Body of pancreas (tissue), 4 donors: ENCODE results near the gene NDUFV1. TPM values are rescaled to one million over a fixed set of nuclear protein-coding genes. Genes with fewer than 3 reads are reported as not detected.
A peak's percentile ranks its signal among the peaks of the same experiment; 100 is the strongest.
"Not testable (repeated sequence)": the region's sequence is repeated elsewhere in the genome, so short reads cannot be mapped to it uniquely, and the experiment has no call there.

Experiments used
- ATAC-seq: fragments of 150-250 bp; one replicate; pipeline ENCODE4 v1.9.1; 2016
- DNase-seq, 4 donors: peaks; one replicate each; pipeline ENCODE4 v3.0.0-alpha.2; 2019
- H3K27ac ChIP-seq, 4 donors: fragments of 200-600 bp; sonication (generic); 1 replicate in 3 of 4; 2 replicates in 1 of 4; pipeline versions ENCODE4 v1.5.1 to v1.6.1; 2016 to 2019; ENCODE audit warnings: mild to moderate bottlenecking in 1 of 4, mixed read lengths in 1 of 4, moderate library complexity in 1 of 4
- H3K27me3 ChIP-seq, 2 donors: fragments of 200-600 bp; sonication (generic); one replicate each; pipeline ENCODE4 v1.6.0; 2016; ENCODE audit warnings: mild to moderate bottlenecking in 1 of 2
- H3K36me3 ChIP-seq, 2 donors: fragments of 200-600 bp; sonication (generic); replicated peaks in 1 of 2; 2 replicates each; pipeline ENCODE4 v1.5.1; 2016; ENCODE audit warnings: low read depth in 2 of 2; ENCODE audit not compliant: insufficient read depth in 1 of 2
- H3K4me1 ChIP-seq: fragments of 200-600 bp; sonication (generic); one replicate; pipeline ENCODE4 v1.6.0; 2016
- H3K4me3 ChIP-seq, 2 donors: fragments of 200-600 bp; sonication (generic); 1 replicate in 1 of 2; 2 replicates in 1 of 2; pipeline ENCODE4 v1.5.1; 2016 to 2019
- H3K9me3 ChIP-seq, 3 donors: fragments of 200-600 bp; sonication (generic); 1 replicate in 2 of 3; 2 replicates in 1 of 3; pipeline ENCODE4 v1.5.1; 2016
- POLR2A ChIP-seq, 3 donors: fragments of 450-650 bp; IDR thresholded peaks; one replicate each; pipeline ENCODE4 v1.6.1; 2016; ENCODE audit warnings: antibody characterized with exemption in 3 of 3, mild to moderate bottlenecking in 2 of 3
- WGBS, 2 donors: methylation state at CpG; one replicate each; pipeline ENCODE4 v1.1.5; 2017; 5-methylcytosine and 5-hydroxymethylcytosine counted together
- intact Hi-C: fragments of 100-400 bp; cut with DNase I; formaldehyde crosslinking; loops from one replicate; pipeline ENCODE4 v1.15.1; 2023
- total RNA-seq, 2 donors: library from RNA; depleted of rRNA; stranded (reverse); fragments of >200 nt; gene quantifications; one replicate each; pipeline ENCODE4 v1.1.0, GENCODE V29; 2016
- TF ChIP-seq, protein P1 (sequence below), 7 experiments: fragments of 450-650 bp in 4 of 7; fragments of 200-600 bp in 3 of 7; sonication (generic) in 3 of 7; IDR thresholded peaks; one replicate each; pipeline ENCODE4 v1.5.1; 2016 to 2019; ENCODE audit warnings: antibody characterized with exemption in 7 of 7

The NDUFV1 gene
- 100 to 1,000 TPM; 209 to 264 TPM for total RNA-seq

DNA sequence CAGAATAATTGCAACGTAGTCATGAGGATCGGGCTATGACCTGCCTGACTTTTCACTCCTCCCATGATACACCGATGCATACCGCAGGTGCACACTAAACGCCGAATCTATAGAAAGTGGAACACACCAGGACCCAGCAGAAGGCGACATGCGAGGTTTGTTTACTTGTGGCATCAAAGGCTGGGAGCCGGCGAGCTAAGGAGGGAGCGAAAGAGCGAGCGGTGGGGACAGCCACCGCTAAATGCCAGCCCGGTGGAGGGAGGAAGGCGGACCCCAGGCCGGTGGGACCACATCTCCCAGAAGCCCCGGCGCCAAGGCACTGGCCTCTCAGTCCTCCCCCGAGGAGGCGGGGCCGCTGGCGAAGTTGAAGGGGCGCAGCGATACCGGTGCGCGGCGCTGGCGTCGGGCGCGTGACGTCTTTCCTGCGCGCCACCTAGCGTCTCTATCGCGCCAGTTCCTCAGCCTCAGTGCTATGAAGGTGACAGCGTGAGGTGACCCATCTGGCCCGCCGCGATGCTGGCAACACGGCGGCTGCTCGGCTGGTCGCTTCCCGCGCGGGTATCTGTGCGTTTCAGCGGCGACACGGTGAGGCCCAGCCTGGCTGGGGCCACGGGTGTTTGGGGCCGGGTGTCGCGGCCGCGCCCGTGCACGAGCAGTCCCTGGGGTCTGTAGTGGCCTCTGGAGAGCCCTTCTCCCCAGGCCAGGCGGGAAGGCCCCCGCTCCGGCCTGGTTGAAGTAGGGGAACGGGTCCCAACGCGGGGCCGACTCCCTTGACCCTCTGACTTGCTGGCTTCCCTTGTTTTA, at the start of gene NDUFV1:
NDUFV1 (plus strand) TSS at position 445 of the 804 bp plus-strand sequence; CDS start at position 514, 69 bp downstream.
- ATAC-seq (peak; percentile 99), DNase-seq (peak; percentile 97 to 98 (median 98))
- H3K27me3 ChIP-seq = no peaks in the 10 kb centered on the region
- WGBS, 2 donors = 0% methylated on average over 2 to 43 of the region's 69 CpGs
- peak; percentile 63 to 86 (median 81) for TF ChIP-seq POLR2A (IDR thresholded peaks at IDR 0.05)
- TF ChIP-seq, protein P1, sequence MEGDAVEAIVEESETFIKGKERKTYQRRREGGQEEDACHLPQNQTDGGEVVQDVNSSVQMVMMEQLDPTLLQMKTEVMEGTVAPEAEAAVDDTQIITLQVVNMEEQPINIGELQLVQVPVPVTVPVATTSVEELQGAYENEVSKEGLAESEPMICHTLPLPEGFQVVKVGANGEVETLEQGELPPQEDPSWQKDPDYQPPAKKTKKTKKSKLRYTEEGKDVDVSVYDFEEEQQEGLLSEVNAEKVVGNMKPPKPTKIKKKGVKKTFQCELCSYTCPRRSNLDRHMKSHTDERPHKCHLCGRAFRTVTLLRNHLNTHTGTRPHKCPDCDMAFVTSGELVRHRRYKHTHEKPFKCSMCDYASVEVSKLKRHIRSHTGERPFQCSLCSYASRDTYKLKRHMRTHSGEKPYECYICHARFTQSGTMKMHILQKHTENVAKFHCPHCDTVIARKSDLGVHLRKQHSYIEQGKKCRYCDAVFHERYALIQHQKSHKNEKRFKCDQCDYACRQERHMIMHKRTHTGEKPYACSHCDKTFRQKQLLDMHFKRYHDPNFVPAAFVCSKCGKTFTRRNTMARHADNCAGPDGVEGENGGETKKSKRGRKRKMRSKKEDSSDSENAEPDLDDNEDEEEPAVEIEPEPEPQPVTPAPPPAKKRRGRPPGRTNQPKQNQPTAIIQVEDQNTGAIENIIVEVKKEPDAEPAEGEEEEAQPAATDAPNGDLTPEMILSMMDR (IDR thresholded peaks at IDR 0.05) = peak; percentile 59 to 95 (median 84)
- H3K4me1 ChIP-seq = peaks cover 23% of the 10 kb centered on the region
- peak within 1 kb of the TSS; percentile 75 to 98 for H3K4me3 ChIP-seq
- H3K36me3 ChIP-seq = peaks cover 0 to 13% of the 10 kb centered on the region in 2 donors
- peak within 1 kb of the TSS; percentile 59 to 85 (median 73) for H3K27ac ChIP-seq
- H3K9me3 ChIP-seq = no peaks in the 10 kb centered on the region
- intact Hi-C loops = no loop called here

DNA sequence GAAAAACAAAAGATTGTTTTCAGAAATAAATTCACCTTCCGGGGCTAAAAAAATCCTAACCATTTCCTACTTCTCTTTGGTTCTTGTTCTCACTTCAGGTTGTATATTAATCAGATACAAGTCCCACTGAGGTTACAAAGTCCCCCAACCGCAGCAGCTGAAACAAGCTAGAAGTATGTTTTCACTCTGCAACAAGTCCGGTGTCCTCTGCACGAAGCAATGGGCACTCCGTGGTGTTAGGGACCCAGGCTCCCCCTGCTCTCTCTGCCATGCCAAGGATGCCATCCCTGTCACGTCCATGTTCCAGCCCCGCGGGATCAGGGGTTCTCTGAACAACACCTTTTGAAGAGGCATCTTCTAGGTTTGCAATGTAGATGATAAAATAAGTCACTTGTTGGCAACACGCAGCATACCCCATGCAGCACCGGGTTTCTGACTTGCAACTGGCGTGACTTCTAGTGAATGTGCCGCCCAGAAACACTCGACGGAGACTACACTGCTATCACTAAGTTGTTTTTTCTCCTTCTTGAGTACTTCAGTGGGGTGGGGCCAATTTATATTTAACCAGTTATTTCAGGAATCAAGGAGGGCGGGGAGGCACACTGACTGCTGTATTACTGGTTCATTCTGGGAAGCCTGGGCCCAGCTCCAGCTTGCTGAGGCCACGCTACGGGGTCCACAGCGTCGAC, 48.5 kb upstream of the NDUFV1 start:
- ATAC-seq = peak; percentile 33
- TF ChIP-seq POLR2A (IDR thresholded peaks at IDR 0.05) = no peak
- TF ChIP-seq, protein P1 (IDR thresholded peaks at IDR 0.05) = no peak
- Histone ChIP-seq H3K27ac (no peak overlapping the region), H3K27me3 (no peaks in the 10 kb centered on the region), H3K4me3 (no peak overlapping the region), H3K4me1 (peaks cover 1% of the 10 kb centered on the region), H3K9me3 (no peaks in the 10 kb centered on the region), H3K36me3 (no peaks in the 10 kb centered on the region)
- intact Hi-C loops = no loop called here
- 31 to 42% methylated on average over 19 of the region's 19 CpGs for WGBS, 2 donors
- DNase-seq = no peak

DNA sequence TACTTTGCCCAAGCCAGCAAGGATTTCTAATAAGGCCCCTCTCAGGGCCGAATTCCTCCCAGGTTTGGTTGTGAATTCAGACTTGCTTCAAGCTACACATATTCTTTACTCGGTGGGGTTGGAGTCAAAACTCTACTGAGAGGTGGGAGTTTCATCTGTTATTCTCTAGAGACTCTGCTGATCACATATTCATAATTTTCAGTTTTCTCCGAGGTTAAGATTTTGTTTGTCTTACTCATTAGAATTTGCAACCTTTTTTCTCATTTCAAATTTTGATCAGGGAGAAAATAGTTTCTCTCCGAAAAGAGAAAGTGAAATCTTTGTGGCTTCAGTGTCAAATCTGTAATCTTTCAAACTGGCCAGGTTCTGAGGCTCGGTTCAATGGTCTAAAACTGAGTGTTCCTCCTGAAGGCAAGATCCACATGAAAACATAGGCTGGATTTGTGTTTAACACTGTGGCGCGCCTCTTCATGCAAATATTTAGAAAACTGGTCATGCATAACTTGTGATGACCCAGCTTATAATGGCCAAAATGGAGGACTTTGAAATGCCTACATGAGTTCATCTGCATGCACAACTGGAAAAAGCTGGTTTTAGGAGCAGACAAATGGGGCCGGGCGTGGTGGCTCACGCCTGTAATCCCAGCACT, 44.6 kb upstream of the NDUFV1 start:
- ATAC-seq (no peak), DNase-seq (no peak)
- Histone ChIP-seq H3K27me3 (no peaks in the 10 kb centered on the region), H3K4me1 (peaks cover 14% of the 10 kb centered on the region), H3K4me3 (no peak overlapping the region), H3K36me3 (no peaks in the 10 kb centered on the region), H3K9me3 (no peaks in the 10 kb centered on the region), H3K27ac (no peak overlapping the region)
- intact Hi-C loops = no loop called here
- WGBS, 2 donors = 70 to 76% methylated on average over 10 of the region's 10 CpGs
- TF ChIP-seq, protein P1 (IDR thresholded peaks at IDR 0.05) = no peak
- TF ChIP-seq POLR2A (IDR thresholded peaks at IDR 0.05) = no peak

DNA sequence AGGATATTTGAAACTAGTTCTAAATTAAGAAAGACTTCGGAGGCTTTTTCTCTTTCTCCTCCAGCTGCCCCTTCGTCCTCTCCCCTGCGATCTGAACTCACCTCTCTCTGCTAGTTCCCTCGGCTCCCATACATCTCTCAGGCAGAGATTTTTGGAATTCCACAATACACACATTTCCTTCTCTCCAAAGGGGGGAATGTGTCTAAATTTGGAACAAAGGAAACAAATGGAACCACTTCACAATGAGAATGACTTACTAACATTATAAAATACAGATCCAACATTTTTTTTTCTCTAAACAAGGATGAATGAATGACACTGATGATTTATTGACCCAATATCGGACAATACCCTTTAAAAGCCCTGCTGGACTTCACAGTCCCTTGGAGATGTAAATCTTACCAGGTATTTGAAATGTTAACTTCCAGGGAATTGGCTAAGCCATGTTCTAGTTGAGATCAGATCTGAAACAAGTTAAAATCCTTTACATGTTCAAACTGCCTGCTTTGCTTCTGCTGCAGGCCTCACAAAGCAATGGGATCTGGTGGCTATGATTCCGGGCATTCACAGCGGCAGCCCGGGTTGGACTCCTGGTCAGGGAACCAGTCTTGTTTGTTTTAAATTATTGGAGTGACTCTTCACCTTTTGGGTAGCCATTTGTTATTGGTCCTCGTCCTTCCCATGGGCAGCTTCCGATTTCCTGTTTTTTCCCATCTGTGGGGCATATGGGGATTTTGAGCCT, 43.6 kb upstream of the NDUFV1 start:
- intact Hi-C loops = no loop called here
- Histone ChIP-seq H3K36me3 (no peaks in the 10 kb centered on the region), H3K4me1 (peaks cover 14% of the 10 kb centered on the region), H3K27me3 (no peaks in the 10 kb centered on the region), H3K27ac (no peak overlapping the region), H3K4me3 (no peak overlapping the region), H3K9me3 (no peaks in the 10 kb centered on the region)
- ATAC-seq = peak; percentile 16
- TF ChIP-seq, protein P1 (IDR thresholded peaks at IDR 0.05) = no peak
- TF ChIP-seq POLR2A (IDR thresholded peaks at IDR 0.05) = no peak
- no peak for DNase-seq
- WGBS, 2 donors = 72 to 84% methylated on average over 10 of the region's 10 CpGs

DNA sequence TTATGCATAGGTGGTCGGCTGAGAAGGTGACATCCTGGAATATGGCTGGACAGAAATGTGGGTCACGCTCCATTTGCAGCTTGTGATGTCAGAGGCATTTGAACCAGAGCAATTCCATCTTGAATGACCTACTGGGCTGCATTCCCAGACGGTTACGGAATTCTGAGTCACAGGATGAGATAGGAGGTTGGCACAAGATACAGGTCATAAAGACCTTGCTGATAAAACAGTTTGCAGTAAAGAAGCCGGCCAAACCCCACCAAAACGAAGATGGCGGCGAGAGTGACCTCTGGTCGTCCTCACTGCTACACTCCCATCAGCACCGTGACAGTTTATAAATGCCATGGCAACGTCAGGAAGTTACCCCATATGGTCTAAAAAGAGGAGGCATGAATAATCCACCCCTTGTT, 43.0 kb upstream of the NDUFV1 start:
- H3K27me3 ChIP-seq, H3K4me3 ChIP-seq, H3K36me3 ChIP-seq, intact Hi-C loops, H3K27ac ChIP-seq, H3K9me3 ChIP-seq: not testable (repeated sequence)
- WGBS, 2 donors = 33 to 46% methylated on average over 11 of the region's 11 CpGs
- H3K4me1 ChIP-seq = peaks cover 14% of the 10 kb centered on the region
- peak; percentile 61 to 74 (median 67) for DNase-seq
- peak; percentile 79 for ATAC-seq
